Measurements from ENCODE around the gene MDM1.
A peak's percentile ranks its signal among the peaks of the same experiment; 100 is the strongest.

Gene MDM1, protein sequence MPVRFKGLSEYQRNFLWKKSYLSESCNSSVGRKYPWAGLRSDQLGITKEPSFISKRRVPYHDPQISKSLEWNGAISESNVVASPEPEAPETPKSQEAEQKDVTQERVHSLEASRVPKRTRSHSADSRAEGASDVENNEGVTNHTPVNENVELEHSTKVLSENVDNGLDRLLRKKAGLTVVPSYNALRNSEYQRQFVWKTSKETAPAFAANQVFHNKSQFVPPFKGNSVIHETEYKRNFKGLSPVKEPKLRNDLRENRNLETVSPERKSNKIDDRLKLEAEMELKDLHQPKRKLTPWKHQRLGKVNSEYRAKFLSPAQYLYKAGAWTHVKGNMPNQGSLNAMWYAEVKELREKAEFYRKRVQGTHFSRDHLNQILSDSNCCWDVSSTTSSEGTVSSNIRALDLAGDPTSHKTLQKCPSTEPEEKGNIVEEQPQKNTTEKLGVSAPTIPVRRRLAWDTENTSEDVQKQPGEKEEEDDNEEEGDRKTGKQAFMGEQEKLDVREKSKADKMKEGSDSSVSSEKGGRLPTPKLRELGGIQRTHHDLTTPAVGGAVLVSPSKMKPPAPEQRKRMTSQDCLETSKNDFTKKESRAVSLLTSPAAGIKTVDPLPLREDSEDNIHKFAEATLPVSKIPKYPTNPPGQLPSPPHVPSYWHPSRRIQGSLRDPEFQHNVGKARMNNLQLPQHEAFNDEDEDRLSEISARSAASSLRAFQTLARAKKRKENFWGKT

DNA sequence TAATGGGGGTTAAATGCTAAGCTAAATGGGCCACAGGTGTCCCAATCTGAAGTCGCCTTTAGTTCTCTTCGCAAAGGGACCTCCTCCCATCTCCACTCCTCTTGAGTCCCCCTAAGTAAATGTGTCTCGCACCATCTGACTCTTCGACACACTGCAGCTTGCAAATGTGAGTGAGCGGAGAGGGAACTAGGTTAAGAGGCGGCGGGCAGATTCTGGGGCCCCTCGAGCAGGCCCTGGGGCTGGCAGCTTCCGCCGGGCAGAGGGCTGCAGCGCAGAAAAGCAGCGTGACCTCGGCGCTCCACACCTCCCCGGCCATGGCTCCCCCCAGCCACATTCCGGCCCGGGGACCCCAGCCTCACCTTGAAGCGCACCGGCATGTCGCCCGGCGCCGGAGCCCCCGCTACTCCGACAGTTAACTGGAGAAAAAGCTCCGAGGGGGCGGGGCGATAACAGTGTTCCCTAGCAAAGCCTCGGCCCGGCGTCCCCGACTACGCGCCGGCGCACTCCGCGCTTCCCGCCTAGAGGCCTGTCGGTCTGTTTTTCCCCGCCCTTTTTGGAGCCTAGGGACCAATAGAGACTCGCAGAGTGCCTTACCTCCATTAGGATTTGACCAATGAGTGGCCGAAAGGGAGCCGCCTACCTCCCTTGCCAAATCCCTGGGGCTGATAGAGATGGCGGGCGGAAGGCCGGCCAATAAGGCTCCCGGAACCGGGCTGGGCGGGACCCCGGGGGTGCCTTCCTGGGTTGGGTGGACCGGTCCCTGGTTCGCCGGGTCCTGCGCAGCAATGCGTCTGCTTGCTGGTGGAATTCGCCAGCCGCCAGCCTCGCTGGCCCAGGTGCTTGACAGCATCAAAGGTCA lies at the start of gene MDM1:
MDM1 (minus strand) TSS at position 494 of the 859 bp plus-strand sequence; CDS start at position 377, 117 bp downstream.
- peak; percentile 100 for DNase-seq

DNA sequence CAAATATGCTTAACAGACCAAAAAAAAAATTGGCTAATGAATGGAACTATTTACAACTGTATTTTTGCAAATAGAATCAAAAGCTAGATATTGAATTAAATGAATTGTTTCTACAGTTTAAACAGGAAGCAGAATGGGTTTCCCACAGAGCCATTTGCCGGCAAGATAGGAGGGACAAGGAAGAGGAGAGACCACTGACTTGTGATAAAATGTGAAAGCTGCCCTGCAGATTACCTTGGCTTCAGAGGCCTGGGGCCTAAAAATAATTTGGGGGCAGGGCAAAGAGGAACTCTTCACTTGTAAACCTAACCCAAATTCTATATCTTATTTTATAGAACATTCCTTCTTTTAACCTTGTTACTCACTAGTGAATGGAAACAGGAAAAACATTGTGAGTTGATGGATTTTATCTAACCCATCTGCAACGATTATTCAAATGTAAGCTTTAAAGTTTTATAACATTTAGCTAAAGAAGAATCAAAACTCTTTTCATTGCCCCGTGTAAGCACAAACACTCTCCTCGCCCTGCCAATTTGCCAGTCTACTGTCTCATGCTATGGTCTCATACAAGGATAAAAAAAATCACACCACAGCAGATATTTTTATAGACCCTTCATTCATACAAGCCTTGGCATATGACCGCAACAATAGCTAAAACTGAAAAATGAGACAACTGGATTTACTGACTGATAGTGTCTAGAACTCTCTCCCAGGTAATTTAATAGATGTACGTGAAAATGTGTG lies 49.5 kb upstream of the MDM1 start:
- DNase-seq, result no peak

DNA sequence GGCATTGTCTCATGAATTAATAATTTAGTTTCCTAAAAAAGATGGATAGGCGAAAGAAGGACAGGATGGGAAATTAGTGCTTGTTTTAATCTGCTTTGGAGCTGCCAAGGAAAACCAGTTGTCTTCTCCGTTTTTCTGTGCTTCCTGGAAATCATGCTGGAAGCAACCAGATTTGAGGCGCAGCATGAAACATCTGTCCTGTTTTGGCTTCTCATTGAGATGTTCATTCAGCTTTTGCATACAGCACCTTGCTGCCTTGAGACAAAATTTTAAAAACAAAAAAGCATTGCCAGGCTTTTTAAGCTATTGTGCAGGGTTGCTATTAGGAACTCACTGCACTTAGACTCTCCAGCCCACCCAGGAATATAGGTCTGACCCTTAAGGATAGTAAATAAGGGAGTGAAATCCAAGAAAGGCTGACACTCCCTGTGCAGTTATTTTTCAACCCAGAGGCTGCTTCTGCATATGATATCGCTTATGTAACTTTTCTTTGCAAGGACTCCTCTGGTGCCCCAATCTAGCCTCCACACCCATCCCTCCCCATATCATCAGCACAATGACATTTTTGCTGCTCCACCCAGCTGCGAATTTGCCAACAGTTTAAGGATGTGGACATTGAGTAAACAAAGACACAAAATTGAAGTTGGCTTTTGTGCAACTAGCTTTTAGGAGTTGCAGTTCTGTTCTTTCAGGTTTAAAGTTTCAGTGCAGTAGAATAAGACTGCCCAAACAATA lies 46.9 kb upstream of the MDM1 start:
- no peak for DNase-seq

DNA sequence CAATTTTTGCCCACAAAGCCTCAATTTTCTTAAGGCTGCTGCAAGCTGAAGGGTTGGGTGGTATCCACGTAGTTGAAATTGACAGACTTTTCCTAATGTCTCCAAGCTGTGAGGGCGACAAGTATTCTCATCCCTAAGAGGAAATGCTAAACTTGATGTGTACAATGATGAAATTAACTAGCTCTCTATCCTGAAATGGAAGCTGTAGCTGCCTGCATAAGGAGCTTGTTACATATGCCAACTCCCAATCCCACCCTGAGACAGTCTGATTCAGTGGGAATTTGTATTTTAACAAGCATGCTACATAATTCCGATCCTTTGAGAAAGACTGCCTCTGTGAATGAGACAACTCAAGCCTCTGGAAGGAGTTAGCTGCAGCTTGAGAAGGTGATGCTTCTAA lies 45.7 kb upstream of the MDM1 start:
- DNase-seq, result no peak

DNA sequence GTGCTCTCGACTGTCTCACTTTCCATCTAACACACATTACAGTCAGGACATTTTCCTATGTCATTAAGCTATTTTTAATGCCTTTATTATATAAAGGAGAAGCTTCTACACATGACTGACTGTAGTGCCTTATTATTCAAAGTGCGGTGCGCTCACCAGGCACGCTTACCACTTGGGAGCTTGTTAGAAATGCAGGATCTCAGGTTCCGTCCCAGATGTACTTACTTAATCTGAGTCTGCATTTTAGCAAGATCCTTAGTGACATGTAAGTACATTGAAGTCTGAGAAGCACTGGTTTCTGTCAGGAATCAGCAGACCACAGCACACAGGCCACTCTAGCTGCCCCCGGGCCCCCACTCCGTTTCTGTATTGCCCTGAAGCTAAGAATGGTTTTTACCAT lies 44.7 kb upstream of the MDM1 start:
- DNase-seq, result no peak

DNA sequence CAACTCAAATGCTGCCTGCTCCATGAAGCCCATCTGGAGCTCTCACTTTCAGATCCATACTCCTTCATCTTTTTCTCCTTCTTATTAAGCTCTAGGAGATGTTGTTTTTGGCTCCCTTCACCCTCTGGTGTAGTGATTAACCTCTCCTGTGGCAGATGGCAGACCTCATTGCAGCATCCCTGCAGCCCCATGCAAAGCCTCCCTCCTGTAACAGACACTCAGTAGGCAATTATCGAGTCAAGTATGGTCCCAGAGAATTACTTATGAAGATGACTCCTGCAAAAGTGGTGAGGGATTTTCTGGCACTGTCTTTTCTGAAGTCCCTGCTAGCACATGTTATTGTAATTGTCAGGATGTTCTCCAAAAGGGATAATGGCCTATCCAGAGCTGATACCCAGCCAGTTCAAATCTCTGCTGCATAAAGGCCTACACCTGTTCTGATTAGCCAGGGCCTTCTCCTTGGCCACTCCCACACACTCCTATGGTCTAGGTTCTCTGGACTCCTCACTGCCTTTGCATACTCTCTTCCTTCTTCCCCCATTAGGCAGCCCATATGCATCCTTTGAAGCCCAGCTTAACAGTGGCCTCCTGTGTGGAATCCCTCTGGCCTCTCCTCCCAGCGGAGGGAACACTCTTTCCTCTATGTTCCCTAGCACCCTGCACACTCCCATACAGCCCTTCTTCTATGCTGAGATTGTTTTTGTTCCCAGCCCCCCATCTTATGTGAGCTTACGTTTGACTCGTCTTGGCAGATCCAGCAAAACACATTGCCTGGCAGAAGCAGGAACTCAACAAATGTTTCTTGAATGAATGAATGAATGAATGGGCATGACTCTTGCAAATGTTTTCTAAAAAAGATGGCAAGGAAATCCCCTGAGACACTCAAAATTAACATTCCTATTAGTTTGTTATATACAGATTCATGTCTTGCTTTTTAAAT lies 43.9 kb upstream of the MDM1 start:
- DNase-seq, result no peak

DNA sequence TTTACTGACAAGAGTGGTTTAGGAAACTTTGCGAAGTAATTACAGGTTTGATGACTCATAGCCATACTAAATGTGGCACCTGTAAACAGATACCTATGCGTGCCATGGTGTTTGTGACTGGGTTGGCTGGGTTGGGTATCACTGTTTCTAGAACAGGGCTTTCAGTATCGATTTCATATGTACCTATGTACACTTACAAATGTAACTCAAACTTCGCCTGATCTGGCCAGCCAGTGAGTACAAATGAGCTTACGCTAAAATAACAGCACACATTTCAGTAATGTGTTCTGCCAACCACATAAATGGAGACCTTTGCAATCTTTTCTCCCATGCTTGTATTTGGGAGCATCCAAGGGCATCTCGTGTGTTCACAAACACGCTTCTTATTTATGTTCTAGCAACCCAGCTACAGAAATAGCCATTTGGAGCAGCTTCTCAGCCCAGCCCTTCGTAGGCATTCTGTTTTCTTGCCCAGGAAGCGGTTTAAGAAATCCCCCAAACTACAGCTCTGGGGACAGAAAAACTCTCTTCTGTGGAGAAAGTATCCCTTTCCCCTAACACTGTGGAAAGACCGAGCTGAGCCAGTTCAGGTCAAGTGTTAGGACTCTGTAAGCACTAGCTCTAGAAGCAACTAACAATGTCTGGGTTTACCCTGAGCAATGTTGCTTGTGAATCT lies 42.3 kb upstream of the MDM1 start:
- DNase-seq, result no peak

DNA sequence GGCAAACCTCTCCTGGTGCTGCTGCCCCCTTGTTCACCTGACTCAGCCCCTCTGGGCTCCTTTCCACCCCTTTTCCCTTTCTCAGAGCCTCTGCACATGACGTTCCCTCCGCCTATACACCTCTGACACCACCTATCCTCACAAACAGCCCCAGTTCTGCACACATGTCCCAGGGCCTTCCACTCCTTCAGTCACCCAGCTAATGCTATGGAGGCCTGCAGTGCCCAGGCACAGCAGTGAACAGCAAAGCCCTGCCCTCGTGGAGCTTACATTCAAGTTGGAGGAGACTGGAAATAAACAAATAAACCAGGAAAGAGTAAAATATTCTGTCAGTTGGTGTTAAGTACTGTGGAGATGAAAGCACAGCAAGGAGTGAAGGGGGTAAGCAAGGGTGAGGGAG lies 38.5 kb upstream of the MDM1 start:
- no peak for DNase-seq

DNA sequence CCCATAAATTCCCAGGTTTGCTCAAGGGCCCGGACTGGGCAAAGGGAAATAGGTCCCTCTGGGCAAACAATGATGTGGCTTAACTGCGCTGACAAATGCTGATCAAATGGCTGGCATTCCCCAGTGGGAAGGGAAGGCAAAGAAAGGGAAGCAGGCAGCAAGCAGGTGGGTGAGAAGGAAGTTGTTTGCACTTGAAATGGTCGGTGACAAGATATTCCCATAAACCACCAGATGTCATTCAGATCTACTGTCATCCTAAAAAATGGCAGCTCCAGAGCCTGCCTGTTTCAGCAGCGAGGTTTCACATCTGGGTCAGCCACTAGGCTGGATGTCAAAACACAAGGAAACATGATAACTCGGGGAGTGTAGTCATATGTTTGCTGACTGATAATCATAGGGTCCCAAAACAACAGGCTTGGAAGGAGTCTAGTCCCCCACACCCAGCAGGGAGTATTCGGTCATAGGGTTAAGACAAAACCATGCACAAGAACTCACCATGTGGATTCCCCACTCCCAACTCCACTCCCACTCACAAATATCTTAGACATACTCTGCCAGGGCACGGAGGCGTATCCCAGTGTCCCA lies 37.9 kb upstream of the MDM1 start:
- no peak for DNase-seq

DNA sequence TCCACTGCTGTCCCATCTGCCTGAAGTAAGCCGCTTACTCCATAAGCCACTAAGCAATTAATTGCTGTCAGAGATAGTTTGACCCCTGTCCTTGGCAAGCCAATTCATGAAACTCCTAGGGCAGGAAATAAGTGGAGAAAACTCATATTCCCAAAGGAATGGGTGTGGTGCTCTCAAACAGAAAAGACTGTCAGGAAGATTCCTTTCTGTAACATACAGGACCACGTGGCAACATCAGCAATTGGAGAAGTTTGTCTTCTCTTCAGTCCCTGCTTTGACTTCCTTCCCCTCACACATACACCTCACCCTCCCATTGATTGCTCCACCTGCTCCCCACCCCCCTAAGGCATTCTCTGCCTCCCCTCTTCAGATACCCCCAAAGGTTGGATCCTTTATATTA lies 36.2 kb upstream of the MDM1 start:
- no peak for DNase-seq

DNA sequence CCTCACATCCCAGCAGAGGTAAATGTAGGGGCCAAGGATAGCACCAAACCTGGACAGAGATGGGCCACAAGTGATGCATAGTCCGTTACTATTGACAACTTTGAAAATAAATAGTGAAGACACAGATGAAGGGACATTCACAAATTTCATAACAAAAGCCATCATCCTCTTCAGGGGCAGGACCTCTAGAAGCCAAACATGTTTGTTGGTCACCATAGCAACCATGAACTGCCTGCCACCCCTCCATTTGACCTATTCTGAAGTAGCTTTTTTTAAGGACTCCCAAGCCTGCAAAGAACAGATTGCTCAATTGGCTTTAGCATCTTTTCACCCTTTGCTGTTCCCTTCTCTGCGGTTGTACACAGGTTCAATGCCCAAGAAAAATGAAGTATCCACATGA lies 35.7 kb upstream of the MDM1 start:
- no peak for DNase-seq

DNA sequence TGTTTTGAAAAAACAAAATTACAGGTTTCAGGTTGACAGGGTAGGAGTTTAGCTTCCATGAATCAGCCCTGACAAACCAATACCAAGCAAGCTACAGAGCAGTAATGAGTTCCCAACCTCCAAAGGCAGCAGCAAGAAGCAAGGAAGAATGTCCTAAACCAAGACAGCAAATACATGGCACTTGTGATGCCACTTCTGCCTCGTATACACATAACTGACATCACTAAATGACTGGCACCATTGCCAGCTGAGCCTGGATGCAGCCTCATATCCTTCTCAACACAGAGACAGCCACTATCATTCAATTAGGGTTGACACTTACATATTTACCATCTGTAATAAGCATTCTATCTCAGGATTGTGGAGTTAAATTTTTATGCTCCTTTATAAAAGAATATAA lies 35.0 kb upstream of the MDM1 start:
- no peak for DNase-seq

DNA sequence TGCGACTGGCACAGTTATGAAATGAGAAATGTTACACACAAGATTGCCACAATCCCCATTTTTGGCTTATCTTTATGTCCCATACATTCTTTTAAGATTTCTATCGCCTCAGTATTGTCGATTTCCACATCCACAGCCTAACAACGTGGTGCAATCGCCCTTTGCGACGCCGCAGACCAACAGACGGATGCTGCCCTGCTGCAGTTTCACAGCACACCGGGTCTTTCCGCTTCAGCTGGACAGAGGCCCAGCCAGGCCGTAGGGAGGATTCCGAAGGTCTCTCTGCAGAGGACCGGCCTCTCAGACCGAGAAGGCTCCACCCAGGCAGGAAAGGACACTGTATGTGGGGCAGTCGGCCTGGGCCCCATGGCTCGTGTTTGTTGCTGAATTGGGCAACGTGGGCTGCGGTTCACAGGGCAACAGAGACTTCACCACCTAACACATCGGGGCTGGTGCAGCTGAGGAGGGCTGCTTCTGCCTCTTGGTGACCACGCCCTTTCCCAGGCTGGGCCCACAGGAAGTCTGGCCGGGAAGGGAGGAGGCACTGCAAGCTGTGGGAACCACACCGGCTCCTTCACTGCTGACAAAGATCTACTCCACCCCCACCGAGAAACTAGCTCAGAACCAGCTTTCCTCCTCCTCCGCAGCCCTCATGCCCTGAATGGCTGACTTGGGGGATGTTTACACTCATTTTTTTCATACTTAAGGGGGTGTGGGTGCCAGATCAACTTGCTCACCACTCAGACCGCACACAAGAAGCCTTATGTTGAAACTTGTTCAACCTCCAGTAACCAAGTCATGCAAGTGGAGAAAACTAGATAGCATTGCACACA lies 32.9 kb upstream of the MDM1 start:
- DNase-seq, result peak; percentile 100

DNA sequence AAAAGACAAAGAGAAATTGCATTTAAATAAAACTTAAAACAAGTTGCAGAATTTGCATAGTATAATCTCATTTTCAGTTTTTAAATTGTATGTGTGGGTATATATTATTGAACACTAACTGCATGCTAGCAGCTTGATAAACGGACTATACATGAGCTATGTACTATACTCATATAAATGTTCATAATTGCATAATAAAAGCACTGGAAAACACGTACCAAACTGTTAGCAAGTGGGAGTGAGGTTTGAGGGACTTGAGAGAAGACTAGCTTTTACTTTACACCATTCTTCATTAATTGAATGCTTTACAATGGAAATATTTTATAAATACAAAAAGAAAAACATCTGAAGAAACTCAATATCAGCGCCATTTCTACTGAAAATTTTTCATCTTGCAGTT lies 32.2 kb upstream of the MDM1 start:
- DNase-seq, result no peak

DNA sequence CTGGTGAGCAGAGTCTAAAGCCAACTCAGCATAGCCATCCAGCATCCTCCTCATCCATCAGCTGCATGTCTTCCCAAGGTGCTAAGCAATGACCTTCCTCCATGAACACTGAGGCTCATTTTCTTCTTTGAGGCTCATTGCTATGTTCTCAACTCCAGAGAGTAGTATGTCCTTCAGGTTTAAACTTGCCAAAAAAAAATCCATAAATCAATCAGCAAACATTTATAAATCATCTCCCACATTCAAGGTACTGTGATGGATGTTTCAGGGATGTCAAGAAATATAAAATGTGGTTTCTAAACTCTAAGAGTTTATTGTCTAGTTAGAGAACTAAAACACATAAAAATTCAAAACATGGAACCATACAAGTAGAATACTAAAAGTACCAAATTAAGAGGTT lies 29.8 kb upstream of the MDM1 start:
- no peak for DNase-seq

DNA sequence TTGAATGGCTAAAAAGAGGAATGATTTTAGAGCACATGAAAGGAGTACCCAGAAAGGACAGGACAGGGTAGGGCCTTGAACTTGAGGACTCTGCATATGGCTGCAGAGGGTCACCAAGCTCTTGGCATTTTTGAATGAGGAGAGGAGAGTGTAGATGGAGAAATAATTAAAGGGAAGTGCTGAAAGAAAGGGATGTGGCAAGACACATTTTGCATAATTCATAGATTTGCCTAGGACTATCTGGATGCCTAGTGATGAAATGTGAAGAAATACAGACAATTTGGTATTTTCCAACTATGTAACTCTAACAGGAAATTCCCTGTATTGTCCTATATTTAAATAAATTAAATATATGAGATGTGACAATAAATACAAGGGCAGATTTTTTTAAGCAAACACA lies 27.5 kb upstream of the MDM1 start:
- DNase-seq, result no peak

DNA sequence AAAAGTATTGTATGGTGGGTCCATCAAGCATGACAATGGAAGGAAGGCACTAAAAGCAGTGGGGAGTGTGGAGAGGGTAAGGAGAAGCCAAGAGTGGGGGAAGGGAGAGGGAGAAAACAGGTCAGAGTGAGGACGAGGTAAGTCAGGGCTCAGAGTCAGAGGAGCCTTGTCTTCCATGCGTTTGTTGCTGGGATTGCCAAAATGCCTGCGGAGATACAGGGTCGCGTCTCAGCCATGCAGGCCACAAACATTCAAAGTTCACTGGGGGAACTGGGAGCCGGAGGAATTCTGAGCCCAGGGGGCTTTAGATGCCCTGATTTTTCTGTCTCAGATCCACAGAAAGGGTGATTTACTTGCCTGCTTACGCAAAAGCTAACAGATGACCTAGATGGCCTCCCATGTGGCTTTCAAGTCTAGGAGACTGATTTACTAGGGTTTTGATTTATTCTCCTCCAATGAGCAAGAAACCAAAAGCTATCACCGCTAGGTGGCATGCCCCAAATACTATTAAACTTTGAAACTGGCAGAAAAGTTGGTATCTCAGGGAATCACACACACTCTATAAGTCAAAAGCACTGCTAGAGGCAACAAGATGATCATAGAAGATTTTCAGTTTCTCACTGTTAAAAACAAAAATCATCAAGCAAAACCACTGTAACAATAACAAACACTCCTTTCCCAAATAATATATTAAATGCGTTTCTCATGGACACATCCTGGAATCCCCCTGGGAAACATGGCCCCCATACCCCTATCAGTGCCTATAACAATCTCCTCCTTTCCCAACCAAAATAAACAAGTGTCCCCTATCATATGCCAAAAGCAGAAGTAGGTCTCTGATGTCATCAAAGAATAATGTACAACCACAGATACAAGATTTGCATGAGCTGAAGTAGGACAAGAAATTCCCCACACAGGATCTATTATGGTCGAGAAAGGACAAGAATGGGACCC lies 26.6 kb upstream of the MDM1 start:
- DNase-seq, result peak; percentile 64

DNA sequence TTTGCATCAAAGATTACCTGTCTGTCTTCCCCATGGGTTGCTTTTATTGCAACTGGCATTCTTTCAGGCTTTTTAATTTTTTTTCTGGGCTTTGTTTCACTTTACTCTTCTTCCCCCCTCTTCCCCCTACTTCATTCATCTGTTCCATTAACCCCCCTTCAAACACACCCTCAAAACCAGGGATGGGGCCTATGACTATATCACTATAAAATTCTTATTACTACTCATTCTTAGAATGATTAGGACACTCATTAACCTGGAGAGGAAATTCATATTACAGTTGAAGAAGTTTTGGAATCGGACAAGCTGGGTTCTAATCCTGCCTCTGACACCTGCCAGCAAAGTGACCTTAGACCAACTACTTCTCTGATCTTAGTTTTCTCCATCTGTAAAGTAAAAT lies 24.8 kb upstream of the MDM1 start:
- DNase-seq, result no peak

Measured in NCI-H226 (cell line).